22Rv1 (cell line): ENCODE measurements around the gene SERTAD4.

ENCODE experiments used
- H3K27ac ChIP-seq: fragments of 450-650 bp; 2 replicates; pipeline ENCODE4 v1.5.1; 2017
- CTCF ChIP-seq: fragments of 450-650 bp; IDR thresholded peaks from 2 replicates; pipeline ENCODE4 v1.5.1; 2017; ENCODE audit warnings: mild to moderate bottlenecking
- ZFX ChIP-seq: fragments of 450-650 bp; IDR thresholded peaks from 2 replicates; pipeline ENCODE4 v1.6.1; 2017; ENCODE audit warnings: antibody characterized with exemption, borderline replicate concordance

The SERTAD4 gene

GRCh38 chr1:210294999-210295745 lies 62.6 kb downstream of the SERTAD4 start:
- no peak overlapping the region for H3K27ac ChIP-seq
- no peak for TF ChIP-seq ZFX
- no peak for TF ChIP-seq CTCF
